ENCODE measurements around the gene DGCR2.
"Not testable (repeated sequence)": the region's sequence is repeated elsewhere in the genome, so short reads cannot be mapped to it uniquely, and the experiment has no call there.

The DGCR2 gene

DNA sequence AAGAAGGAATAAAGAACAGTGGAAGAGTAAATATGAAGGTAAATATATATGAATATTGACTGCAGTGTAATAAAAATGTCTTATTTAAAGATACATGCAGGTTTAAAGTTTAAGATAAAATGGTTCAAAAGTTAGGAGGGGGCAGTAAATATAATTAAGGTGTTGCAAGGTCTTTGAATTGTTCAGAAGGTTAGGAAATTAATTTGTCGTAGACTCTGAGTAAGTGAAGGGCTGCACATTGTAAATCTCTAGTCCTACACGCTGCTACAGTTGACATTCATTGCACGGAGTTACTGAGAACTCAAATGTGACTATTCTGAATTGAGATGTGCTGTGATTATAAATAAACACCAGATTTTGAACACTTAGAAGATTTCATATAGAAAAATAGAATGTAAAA, 116.3 kb downstream of the DGCR2 start:
- Histone ChIP-seq H3K4me3 (no peak overlapping the region), H3K9ac (no peak overlapping the region), H4K20me1 (no peaks in the 10 kb centered on the region), H3K27ac (no peak overlapping the region), H3K4me2 (no peak overlapping the region), H3K36me3 (no peaks in the 10 kb centered on the region), H3K9me3 (no peaks in the 10 kb centered on the region; the same call in none of the 2 replicates), H3K27me3 (no peaks in the 10 kb centered on the region), H3K4me1 (no peaks in the 10 kb centered on the region)
- TF ChIP-seq Cebpa-rat (IDR thresholded peaks at IDR 0.05) = no peak

- Histone ChIP-seq H3K27ac (no peak overlapping the region), H3K4me1 (no peaks in the 10 kb centered on the region), H3K36me3 (no peaks in the 10 kb centered on the region), H3K4me3 (no peak overlapping the region), H3K27me3 (no peaks in the 10 kb centered on the region), H3K9me3 (no peaks in the 10 kb centered on the region; the same call in none of the 2 replicates), H4K20me1 (no peaks in the 10 kb centered on the region), H3K4me2 (no peak overlapping the region), H3K9ac (no peak overlapping the region)
- no peak for TF ChIP-seq Cebpa-rat (IDR thresholded peaks at IDR 0.05)
Measured at GRCh38 chr22:19004471-19004870, 117.7 kb downstream of the DGCR2 start.

GRCh38 chr22:19003508-19003907, 118.7 kb downstream of the DGCR2 start:
- Histone ChIP-seq H3K27ac (no peak overlapping the region), H3K9me3 (no peaks in the 10 kb centered on the region; the same call in none of the 2 replicates), H3K4me1 (no peaks in the 10 kb centered on the region), H3K4me3 (no peak overlapping the region), H3K9ac (no peak overlapping the region), H3K27me3 (no peaks in the 10 kb centered on the region), H3K36me3 (no peaks in the 10 kb centered on the region), H3K4me2 (no peak overlapping the region), H4K20me1 (no peaks in the 10 kb centered on the region)
- TF ChIP-seq Cebpa-rat (IDR thresholded peaks at IDR 0.05) = no peak

DNA sequence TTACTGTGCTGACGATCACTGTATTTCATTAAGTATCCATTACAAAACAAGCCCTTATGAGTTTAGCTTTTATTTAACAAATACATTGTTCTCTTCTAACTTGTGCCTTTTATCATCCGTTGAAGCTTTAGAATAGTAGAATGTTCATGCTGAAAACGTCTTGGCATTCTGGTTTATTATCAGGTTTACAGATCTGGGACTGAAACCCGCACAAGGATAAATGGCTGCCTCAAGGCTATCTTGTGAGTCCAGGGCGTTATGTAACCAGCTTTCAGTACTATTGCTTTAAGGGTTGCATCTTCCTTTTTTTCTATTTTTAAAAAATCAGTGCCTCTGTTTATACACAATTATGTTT, 119.6 kb downstream of the DGCR2 start:
- H3K9me3 ChIP-seq = no peaks in the 10 kb centered on the region; the same call in none of the 2 replicates
- TF ChIP-seq Cebpa-rat (IDR thresholded peaks at IDR 0.05) = no peak
- H3K4me2 ChIP-seq = no peak overlapping the region
- H3K27me3 ChIP-seq = no peaks in the 10 kb centered on the region
- no peaks in the 10 kb centered on the region for H3K36me3 ChIP-seq
- H3K4me3 ChIP-seq = no peak overlapping the region
- no peaks in the 10 kb centered on the region for H3K4me1 ChIP-seq
- H4K20me1 ChIP-seq = no peaks in the 10 kb centered on the region
- H3K27ac ChIP-seq = no peak overlapping the region
- H3K9ac ChIP-seq = no peak overlapping the region

DNA sequence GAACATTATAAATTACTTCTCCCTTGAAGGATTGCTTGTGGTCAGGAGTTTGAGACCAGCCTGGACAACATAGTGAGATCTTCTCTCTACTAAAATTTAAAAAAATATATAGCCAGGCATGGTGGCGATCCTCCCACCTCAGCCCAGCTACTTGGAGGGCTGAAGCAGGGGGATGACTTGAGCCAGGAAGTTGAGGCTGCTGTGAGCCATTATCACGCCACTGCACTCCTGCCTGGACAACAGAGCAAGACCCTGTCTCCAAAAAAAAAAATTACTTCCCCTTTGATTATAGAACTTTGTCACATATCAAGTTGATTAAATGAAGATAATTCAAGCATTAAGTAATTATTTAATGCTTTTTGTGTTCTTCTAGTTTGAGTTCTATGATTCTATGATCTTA, 121.0 kb downstream of the DGCR2 start:
- Histone ChIP-seq H3K36me3 (no peaks in the 10 kb centered on the region), H3K4me1 (no peaks in the 10 kb centered on the region), H3K27ac (no peak overlapping the region), H3K9ac (no peak overlapping the region), H3K27me3 (no peaks in the 10 kb centered on the region), H3K9me3 (no peaks in the 10 kb centered on the region; the same call in none of the 2 replicates), H3K4me3 (no peak overlapping the region), H4K20me1 (no peaks in the 10 kb centered on the region), H3K4me2 (no peak overlapping the region)
- no peak for TF ChIP-seq Cebpa-rat (IDR thresholded peaks at IDR 0.05)

DNA sequence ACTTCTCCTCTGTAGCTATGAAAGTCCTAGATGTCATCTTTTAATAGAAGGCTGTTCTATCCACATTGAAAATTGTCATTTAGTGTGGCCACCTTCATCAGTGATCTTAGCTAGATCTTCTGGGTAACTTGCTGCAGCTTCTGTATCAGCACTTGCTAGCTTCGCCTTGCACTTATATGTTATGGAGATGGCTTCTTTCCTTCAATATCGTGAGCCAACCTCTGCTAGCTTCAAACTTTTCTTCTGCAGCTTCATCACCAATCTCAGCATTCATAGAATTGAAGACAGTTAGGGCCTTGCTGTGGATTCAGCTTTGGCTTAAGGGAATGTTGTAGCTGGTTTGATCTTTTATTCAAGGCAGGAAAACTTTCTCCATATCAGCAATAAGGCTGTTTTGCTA, 122.1 kb downstream of the DGCR2 start:
- H3K27me3 ChIP-seq, H3K27ac ChIP-seq, H3K9me3 ChIP-seq, H3K4me3 ChIP-seq, H3K4me2 ChIP-seq, H3K4me1 ChIP-seq, H3K36me3 ChIP-seq, H4K20me1 ChIP-seq, H3K9ac ChIP-seq: not testable (repeated sequence)

GRCh38 chr22:18999416-18999815, 122.8 kb downstream of the DGCR2 start:
- Histone ChIP-seq H3K4me1 (peaks cover 16% of the 10 kb centered on the region), H4K20me1 (no peaks in the 10 kb centered on the region), H3K27ac (no peak overlapping the region), H3K9me3 (no peaks in the 10 kb centered on the region; the same call in 1 of the 2 replicates), H3K27me3 (no peaks in the 10 kb centered on the region), H3K9ac (no peak overlapping the region), H3K4me3 (no peak overlapping the region), H3K4me2 (no peak overlapping the region), H3K36me3 (no peaks in the 10 kb centered on the region)
- TF ChIP-seq Cebpa-rat (IDR thresholded peaks at IDR 0.05) = no peak

GRCh38 chr22:18999008-18999407, 123.2 kb downstream of the DGCR2 start:
- H3K4me3 ChIP-seq = no peak overlapping the region
- H3K4me1 ChIP-seq = peaks cover 19% of the 10 kb centered on the region
- no peak overlapping the region for H3K4me2 ChIP-seq
- no peak for TF ChIP-seq Cebpa-rat (IDR thresholded peaks at IDR 0.05)
- H3K27me3 ChIP-seq = no peaks in the 10 kb centered on the region
- no peak overlapping the region for H3K9ac ChIP-seq
- no peaks in the 10 kb centered on the region for H3K36me3 ChIP-seq
- H3K9me3 ChIP-seq = no peaks in the 10 kb centered on the region
- no peak overlapping the region for H3K27ac ChIP-seq
- no peaks in the 10 kb centered on the region for H4K20me1 ChIP-seq

DNA sequence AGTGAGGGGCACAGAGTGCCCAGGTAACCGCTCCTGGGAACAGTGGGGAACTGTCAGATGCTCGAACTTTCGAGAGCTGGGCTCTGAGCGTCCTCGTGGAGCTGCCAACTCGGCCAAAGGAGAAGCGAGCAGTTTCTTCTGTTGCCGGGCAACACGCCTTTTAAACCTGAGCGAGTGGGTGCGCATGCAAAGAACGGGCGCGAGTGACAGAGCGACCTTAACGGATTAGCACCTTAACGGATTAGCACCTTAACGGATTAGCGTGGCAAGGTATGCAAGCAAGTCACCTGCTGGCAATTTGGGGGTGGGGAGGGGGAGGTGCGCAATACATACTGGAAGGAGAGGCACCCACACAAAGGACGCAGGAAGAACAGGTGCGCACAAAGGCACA, 124.3 kb downstream of the DGCR2 start:
- no peaks in the 10 kb centered on the region for H3K27me3 ChIP-seq
- H3K36me3 ChIP-seq = no peaks in the 10 kb centered on the region
- no peak overlapping the region for H3K27ac ChIP-seq
- H3K4me3 ChIP-seq = no peak overlapping the region
- H3K9me3 ChIP-seq = no peaks in the 10 kb centered on the region
- H4K20me1 ChIP-seq = no peaks in the 10 kb centered on the region
- no peak overlapping the region for H3K9ac ChIP-seq
- H3K4me2 ChIP-seq = no peak overlapping the region
- TF ChIP-seq Cebpa-rat (IDR thresholded peaks at IDR 0.05) = no peak
- peaks cover 19% of the 10 kb centered on the region for H3K4me1 ChIP-seq

DNA sequence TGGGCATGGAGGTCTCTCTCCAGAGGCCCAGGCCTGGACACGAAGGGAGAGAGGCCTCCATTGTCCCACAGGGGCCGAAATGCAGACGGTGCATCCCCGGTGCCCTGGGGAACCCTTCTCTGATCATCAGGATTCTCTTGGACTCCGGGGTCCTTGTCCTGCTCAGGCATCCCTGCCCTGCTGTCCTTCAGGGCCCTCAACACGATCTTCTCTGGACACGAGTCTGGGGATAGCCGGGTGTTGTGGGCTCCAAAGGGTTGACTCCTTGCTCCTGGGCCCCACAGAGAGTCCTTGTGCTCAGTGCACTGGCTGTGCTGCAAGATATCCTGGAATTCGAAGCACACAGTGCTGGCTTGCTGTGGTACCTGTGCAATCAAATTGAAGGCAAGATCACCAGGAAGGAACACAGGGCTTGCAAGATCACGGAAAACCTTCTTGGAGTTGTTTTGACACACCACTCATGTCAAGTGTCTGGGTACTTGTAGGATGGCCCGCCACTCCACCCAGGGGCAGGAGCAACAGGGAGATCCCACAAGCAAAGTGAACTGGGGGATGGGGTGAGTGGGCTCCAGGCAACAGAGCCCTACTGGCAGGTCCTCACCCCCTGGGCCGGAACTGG, 124.8 kb downstream of the DGCR2 start:
- Histone ChIP-seq H3K27me3 (no peaks in the 10 kb centered on the region), H3K9me3 (no peaks in the 10 kb centered on the region), H3K4me1 (peaks cover 19% of the 10 kb centered on the region), H3K4me2 (no peak overlapping the region), H3K4me3 (no peak overlapping the region), H4K20me1 (no peaks in the 10 kb centered on the region), H3K9ac (no peak overlapping the region), H3K27ac (no peak overlapping the region), H3K36me3 (no peaks in the 10 kb centered on the region)
- no peak for TF ChIP-seq Cebpa-rat (IDR thresholded peaks at IDR 0.05)

GRCh38 chr22:18996376-18996900, 125.8 kb downstream of the DGCR2 start:
- Histone ChIP-seq H3K9me3 (no peaks in the 10 kb centered on the region), H3K27me3 (no peaks in the 10 kb centered on the region), H3K4me1 (peaks cover 25% of the 10 kb centered on the region), H4K20me1 (no peaks in the 10 kb centered on the region), H3K9ac (no peak overlapping the region), H3K4me2 (no peak overlapping the region), H3K27ac (no peak overlapping the region), H3K4me3 (no peak overlapping the region), H3K36me3 (no peaks in the 10 kb centered on the region)
- no peak for TF ChIP-seq Cebpa-rat (IDR thresholded peaks at IDR 0.05)
